Measurements from ENCODE around the gene GDPD4. TPM values are rescaled to one million over a fixed set of nuclear protein-coding genes. Genes with fewer than 3 reads are reported as not detected.

The GDPD4 gene
- not detected for polyA plus RNA-seq (2013, experiment 1 of 2)
- polyA plus RNA-seq (2013, experiment 2 of 2) = not detected

GRCh38 chr11:77301510-77301909 lies at the start of gene GDPD4:
GDPD4 (minus strand) TSS chr11:77301686; CDS start chr11:77285137, 16,549 bp downstream.
- no peak within 1 kb of the TSS for H3K27ac ChIP-seq (replicated peaks; ENCODE audit: low read length)
- H2BK120ac ChIP-seq (ENCODE audit: low read depth, low read length) = no peak within 1 kb of the TSS
- no peak within 1 kb of the TSS for H3K4ac ChIP-seq (ENCODE audit: low read length)
- no peak within 1 kb of the TSS for H2BK12ac ChIP-seq (ENCODE audit: low read length)
- H3K9me3 ChIP-seq (replicated peaks in 1 of 2; ENCODE audit: control insufficient read depth in 2 of 2, insufficient read depth in 1 of 2, low read depth in 1 of 2, low read length in 2 of 2) = no peaks in the 10 kb centered on the region
- H3K23ac ChIP-seq (ENCODE audit: low read depth, low read length, poor library complexity) = no peak within 1 kb of the TSS
- H3K4me1 ChIP-seq (ENCODE audit: control insufficient read depth in 2 of 2, insufficient read depth in 1 of 2, low read depth in 1 of 2, low read length in 2 of 2) = no peaks in the 10 kb centered on the region
- no peak within 1 kb of the TSS for H3K4me3 ChIP-seq (ENCODE audit: low read length in 2 of 2)
- no peak within 1 kb of the TSS for H3K9ac ChIP-seq (ENCODE audit: low read depth, low read length, poor library complexity)
- H3K36me3 ChIP-seq (replicated peaks in 1 of 2; ENCODE audit: control insufficient read depth in 2 of 2, insufficient read depth in 2 of 2, low read length in 2 of 2) = no peaks in the 10 kb centered on the region
- H4K8ac ChIP-seq (ENCODE audit: low read depth, low read length) = no peak within 1 kb of the TSS
- H4K91ac ChIP-seq (ENCODE audit: low read depth, low read length, poor library complexity) = no peak within 1 kb of the TSS
- H3K18ac ChIP-seq (ENCODE audit: low read length) = no peak within 1 kb of the TSS
- no peak within 1 kb of the TSS for H2BK5ac ChIP-seq (ENCODE audit: low read length)
- H2AK5ac ChIP-seq (ENCODE audit: low read depth, low read length) = no peak within 1 kb of the TSS
- H2AFZ ChIP-seq (ENCODE audit: low read length) = peak within 1 kb of the TSS; percentile 6
- H3K27me3 ChIP-seq (ENCODE audit: control insufficient read depth in 3 of 3, insufficient read depth in 3 of 3, low read depth in 1 of 3, low read length in 3 of 3) = no peaks in the 10 kb centered on the region
- H3K79me1 ChIP-seq (ENCODE audit: low read depth, low read length) = no peaks in the 10 kb centered on the region
- no peak within 1 kb of the TSS for H3K4me2 ChIP-seq (ENCODE audit: insufficient read depth, low read length, poor library complexity, severe bottlenecking)
- no peak for DNase-seq (ENCODE audit: low spot score)
- H3K14ac ChIP-seq (ENCODE audit: low read length) = no peak within 1 kb of the TSS
- no CpG with 5 or more reads among the region's 15 CpGs for WGBS, 2 donors (ENCODE audit: extremely low coverage in 2 of 2, insufficient read length in 2 of 2, insufficient replicate concordance in 1 of 2)
- H2BK15ac ChIP-seq (ENCODE audit: low read length) = no peak within 1 kb of the TSS

GRCh38 chr11:77347948-77348347 lies 46.5 kb upstream of the GDPD4 start:
- H2BK120ac ChIP-seq (ENCODE audit: low read depth, low read length) = no peak overlapping the region
- H2BK12ac ChIP-seq (ENCODE audit: low read length) = no peak overlapping the region
- no peak overlapping the region for H2AFZ ChIP-seq (ENCODE audit: low read length)
- H3K18ac ChIP-seq (ENCODE audit: low read length) = no peak overlapping the region
- H3K27ac ChIP-seq (replicated peaks; ENCODE audit: low read length) = no peak overlapping the region
- no peak overlapping the region for H2BK15ac ChIP-seq (ENCODE audit: low read length)
- H4K8ac ChIP-seq (ENCODE audit: low read depth, low read length) = no peak overlapping the region
- no peak overlapping the region for H3K4me3 ChIP-seq (ENCODE audit: low read length in 2 of 2)
- H2AK5ac ChIP-seq (ENCODE audit: low read depth, low read length) = no peak overlapping the region
- WGBS, 2 donors (ENCODE audit: extremely low coverage in 2 of 2, insufficient read length in 2 of 2, insufficient replicate concordance in 1 of 2) = no CpG with 5 or more reads among the region's 2 CpGs
- no peaks in the 10 kb centered on the region for H3K9me3 ChIP-seq (replicated peaks in 1 of 2; ENCODE audit: control insufficient read depth in 2 of 2, insufficient read depth in 1 of 2, low read depth in 1 of 2, low read length in 2 of 2)
- no peak overlapping the region for H3K23ac ChIP-seq (ENCODE audit: low read depth, low read length, poor library complexity)
- H3K27me3 ChIP-seq (ENCODE audit: control insufficient read depth in 3 of 3, insufficient read depth in 3 of 3, low read depth in 1 of 3, low read length in 3 of 3) = no peaks in the 10 kb centered on the region
- no peak for DNase-seq (ENCODE audit: low spot score)
- no peak overlapping the region for H2BK5ac ChIP-seq (ENCODE audit: low read length)
- H3K79me1 ChIP-seq (ENCODE audit: low read depth, low read length) = no peaks in the 10 kb centered on the region
- no peak overlapping the region for H3K9ac ChIP-seq (ENCODE audit: low read depth, low read length, poor library complexity)
- no peak overlapping the region for H4K91ac ChIP-seq (ENCODE audit: low read depth, low read length, poor library complexity)
- no peak overlapping the region for H3K4me2 ChIP-seq (ENCODE audit: insufficient read depth, low read length, poor library complexity, severe bottlenecking)
- H3K36me3 ChIP-seq (replicated peaks in 1 of 2; ENCODE audit: control insufficient read depth in 2 of 2, insufficient read depth in 2 of 2, low read length in 2 of 2) = peaks cover 3 to 74% of the 10 kb centered on the region in 2 donors
- no peaks in the 10 kb centered on the region for H3K4me1 ChIP-seq (ENCODE audit: control insufficient read depth in 2 of 2, insufficient read depth in 1 of 2, low read depth in 1 of 2, low read length in 2 of 2)
- H3K14ac ChIP-seq (ENCODE audit: low read length) = no peak overlapping the region
- H3K4ac ChIP-seq (ENCODE audit: low read length) = no peak overlapping the region

DNA sequence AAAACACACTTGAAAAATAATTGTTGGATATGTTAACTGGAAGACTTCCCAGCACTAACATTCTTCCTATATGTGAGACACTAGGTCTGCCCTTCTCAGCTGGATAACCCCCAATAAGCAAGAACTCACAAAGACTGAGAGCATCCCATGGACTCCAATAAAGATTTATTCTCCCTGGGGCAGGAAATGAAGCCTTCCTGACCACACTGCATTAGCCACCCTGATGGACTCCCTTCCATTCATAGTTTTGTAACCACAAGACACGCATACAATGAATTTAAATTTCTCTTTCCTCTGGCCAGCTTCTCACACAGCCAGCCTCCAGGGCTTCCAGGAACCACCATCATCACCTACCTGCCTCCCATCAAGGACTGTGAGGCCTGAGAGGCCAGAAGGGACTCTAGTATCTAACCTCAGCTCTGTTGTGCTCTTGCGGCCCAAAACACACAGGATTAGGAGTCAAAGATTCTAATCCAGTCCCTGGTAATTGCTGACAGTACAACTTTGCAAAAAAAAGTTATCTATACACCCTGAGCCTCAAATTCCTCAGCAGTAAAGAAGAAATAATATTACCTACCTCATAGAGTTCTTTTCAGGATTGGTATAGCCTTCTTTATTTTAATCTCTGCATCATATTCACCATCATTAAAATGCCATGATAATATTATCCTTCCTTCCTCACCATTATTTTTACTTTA lies 45.6 kb upstream of the GDPD4 start:
- Histone ChIP-seq H3K4me2 (ENCODE audit: insufficient read depth, low read length, poor library complexity, severe bottlenecking) (no peak overlapping the region), H3K9ac (ENCODE audit: low read depth, low read length, poor library complexity) (no peak overlapping the region), H3K36me3 (replicated peaks in 1 of 2; ENCODE audit: control insufficient read depth in 2 of 2, insufficient read depth in 2 of 2, low read length in 2 of 2) (peaks cover 3 to 79% of the 10 kb centered on the region in 2 donors), H3K14ac (ENCODE audit: low read length) (no peak overlapping the region), H3K27me3 (ENCODE audit: control insufficient read depth in 3 of 3, insufficient read depth in 3 of 3, low read depth in 1 of 3, low read length in 3 of 3) (no peaks in the 10 kb centered on the region), H3K23ac (ENCODE audit: low read depth, low read length, poor library complexity) (no peak overlapping the region), H4K91ac (ENCODE audit: low read depth, low read length, poor library complexity) (no peak overlapping the region), H3K18ac (ENCODE audit: low read length) (no peak overlapping the region), H3K4ac (ENCODE audit: low read length) (no peak overlapping the region), H2BK5ac (ENCODE audit: low read length) (no peak overlapping the region), H2AFZ (ENCODE audit: low read length) (no peak overlapping the region), H3K79me1 (ENCODE audit: low read depth, low read length) (no peaks in the 10 kb centered on the region), H2BK15ac (ENCODE audit: low read length) (no peak overlapping the region), H3K27ac (replicated peaks; ENCODE audit: low read length) (no peak overlapping the region), H3K9me3 (replicated peaks in 1 of 2; ENCODE audit: control insufficient read depth in 2 of 2, insufficient read depth in 1 of 2, low read depth in 1 of 2, low read length in 2 of 2) (no peaks in the 10 kb centered on the region), H2BK12ac (ENCODE audit: low read length) (no peak overlapping the region), H2AK5ac (ENCODE audit: low read depth, low read length) (no peak overlapping the region), H2BK120ac (ENCODE audit: low read depth, low read length) (no peak overlapping the region), H3K4me1 (ENCODE audit: control insufficient read depth in 2 of 2, insufficient read depth in 1 of 2, low read depth in 1 of 2, low read length in 2 of 2) (no peaks in the 10 kb centered on the region), H4K8ac (ENCODE audit: low read depth, low read length) (no peak overlapping the region), H3K4me3 (ENCODE audit: low read length in 2 of 2) (no peak overlapping the region)
- DNase-seq (ENCODE audit: low spot score) = no peak
- WGBS, 2 donors (ENCODE audit: extremely low coverage in 2 of 2, insufficient read length in 2 of 2, insufficient replicate concordance in 1 of 2) = no CpG with 5 or more reads among the region's 2 CpGs

DNA sequence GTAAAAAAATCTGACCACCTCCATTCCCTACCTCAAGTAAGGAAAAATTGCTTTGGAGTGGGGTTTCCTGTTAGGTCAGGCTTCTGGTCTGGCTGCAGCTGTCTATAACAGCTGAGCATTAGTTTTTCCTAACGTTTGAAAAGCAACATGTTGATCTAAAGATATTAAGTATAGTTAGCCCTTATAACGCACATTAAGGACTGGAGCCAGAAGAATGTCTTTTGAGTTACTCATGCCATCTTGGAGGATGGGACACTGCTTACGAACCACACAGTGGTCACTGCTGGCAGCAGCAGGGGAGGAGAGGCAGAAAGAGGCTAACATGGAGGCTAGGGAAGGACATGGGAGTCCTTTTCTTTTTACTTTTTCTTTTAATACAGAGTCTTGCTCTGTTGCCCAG lies 44.1 kb upstream of the GDPD4 start:
- Histone ChIP-seq H3K79me1 (ENCODE audit: low read depth, low read length) (no peaks in the 10 kb centered on the region), H3K9me3 (replicated peaks in 1 of 2; ENCODE audit: control insufficient read depth in 2 of 2, insufficient read depth in 1 of 2, low read depth in 1 of 2, low read length in 2 of 2) (no peaks in the 10 kb centered on the region), H2BK15ac (ENCODE audit: low read length) (no peak overlapping the region), H2AFZ (ENCODE audit: low read length) (no peak overlapping the region), H3K27ac (replicated peaks; ENCODE audit: low read length) (no peak overlapping the region), H2BK5ac (ENCODE audit: low read length) (no peak overlapping the region), H3K4me2 (ENCODE audit: insufficient read depth, low read length, poor library complexity, severe bottlenecking) (no peak overlapping the region), H2AK5ac (ENCODE audit: low read depth, low read length) (no peak overlapping the region), H4K91ac (ENCODE audit: low read depth, low read length, poor library complexity) (no peak overlapping the region), H3K4me3 (ENCODE audit: low read length in 2 of 2) (no peak overlapping the region), H3K9ac (ENCODE audit: low read depth, low read length, poor library complexity) (no peak overlapping the region), H2BK12ac (ENCODE audit: low read length) (no peak overlapping the region), H3K4ac (ENCODE audit: low read length) (no peak overlapping the region), H3K36me3 (replicated peaks in 1 of 2; ENCODE audit: control insufficient read depth in 2 of 2, insufficient read depth in 2 of 2, low read length in 2 of 2) (peaks cover 3 to 91% of the 10 kb centered on the region in 2 donors), H3K4me1 (ENCODE audit: control insufficient read depth in 2 of 2, insufficient read depth in 1 of 2, low read depth in 1 of 2, low read length in 2 of 2) (no peaks in the 10 kb centered on the region), H3K23ac (ENCODE audit: low read depth, low read length, poor library complexity) (no peak overlapping the region), H3K27me3 (ENCODE audit: control insufficient read depth in 3 of 3, insufficient read depth in 3 of 3, low read depth in 1 of 3, low read length in 3 of 3) (no peaks in the 10 kb centered on the region), H3K14ac (ENCODE audit: low read length) (no peak overlapping the region), H2BK120ac (ENCODE audit: low read depth, low read length) (no peak overlapping the region), H4K8ac (ENCODE audit: low read depth, low read length) (no peak overlapping the region), H3K18ac (ENCODE audit: low read length) (no peak overlapping the region)
- WGBS, 2 donors (ENCODE audit: extremely low coverage in 2 of 2, insufficient read length in 2 of 2, insufficient replicate concordance in 1 of 2) = no CpG with 5 or more reads among the region's 3 CpGs
- DNase-seq (ENCODE audit: low spot score) = no peak
